Transverse colon (tissue), 4 donors: Measurements from ENCODE around the gene DVL1. TPM values are rescaled to one million over a fixed set of nuclear protein-coding genes. Genes with fewer than 3 reads are reported as not detected.

Source experiments
- DNase-seq: peaks from one replicate; pipeline ENCODE4 v3.0.0-alpha.2; 2019
- H3K27ac ChIP-seq, 4 donors: fragments of 200-600 bp; sonication (generic); 2 replicates each; pipeline ENCODE4 v1.5.1; 2016 to 2018; ENCODE audit warnings: inconsistent platforms in 4 of 4
- H3K27me3 ChIP-seq: fragments of 200-600 bp; sonication (generic); 2 replicates; pipeline ENCODE4 v1.5.1; 2017; ENCODE audit warnings: inconsistent platforms
- H3K36me3 ChIP-seq, 4 donors: fragments of 200-600 bp; sonication (generic); 2 replicates each; pipeline ENCODE4 v1.5.1; 2017 to 2019; ENCODE audit warnings: inconsistent platforms in 4 of 4
- H3K4me1 ChIP-seq, 4 donors: fragments of 200-600 bp; sonication (generic); 2 replicates each; pipeline ENCODE4 v1.5.1; 2017 to 2020; ENCODE audit warnings: inconsistent platforms in 4 of 4
- H3K4me3 ChIP-seq, 4 donors: fragments of 200-600 bp; sonication (generic); 1 replicate in 1 of 4; 2 replicates in 3 of 4; pipeline versions ENCODE4 v1.5.1 to v1.6.1; 2017 to 2019; ENCODE audit warnings: inconsistent platforms in 4 of 4
- H3K9me3 ChIP-seq, 2 donors: fragments of 200-600 bp; sonication (generic); 2 replicates each; pipeline ENCODE4 v1.5.1; 2017 to 2019; ENCODE audit warnings: inconsistent platforms in 2 of 2
- EP300 ChIP-seq: sonication (generic); formaldehyde crosslinking; IDR thresholded peaks from one replicate; pipeline ENCODE4 v1.6.1; 2017; ENCODE audit warnings: antibody characterized with exemption, low read depth
- POLR2A ChIP-seq: fragments of 450-650 bp; IDR thresholded peaks from one replicate; pipeline ENCODE4 v1.6.1; 2016; ENCODE audit warnings: antibody characterized with exemption, mild to moderate bottlenecking, moderate library complexity
- POLR2AphosphoS5 ChIP-seq, 3 donors: sonication (generic); formaldehyde crosslinking; IDR thresholded peaks; one replicate each; pipeline ENCODE4 v1.6.1; 2016; ENCODE audit warnings: antibody characterized with exemption in 3 of 3
- WGBS, 2 donors: methylation state at CpG; one replicate each; pipeline ENCODE4 v1.1.5; 2018; ENCODE audit warnings: low coverage in 1 of 2; 5-methylcytosine and 5-hydroxymethylcytosine counted together
- in situ Hi-C, 4 donors: fragments of 200-750 bp; cut with MboI; loops; one replicate each; pipeline versions ENCODE4 v1.15.0 to v1.15.1; 2017; ENCODE audit warnings: low sequenced_read_pairs in 3 of 4, low pct_ligation_motif_present in 1 of 4, low pct_unique_long_range_greater_than_20kb in 1 of 4
- intact Hi-C: fragments of 100-400 bp; cut with DNase I; formaldehyde crosslinking; loops from one replicate; pipeline ENCODE4 v1.15.1; 2023; ENCODE audit warnings: low total_unique reads
- total RNA-seq, 4 donors: library from RNA; depleted of rRNA; stranded (reverse); fragments of >200 nt; gene quantifications; one replicate each; pipeline ENCODE4 v1.1.0, GENCODE V29; 2016
- TF ChIP-seq, protein P1 (sequence below), 5 experiments: fragments of 200-600 bp in 3 of 5; fragments of 450-650 bp in 2 of 5; sonication (generic) in 3 of 5; IDR thresholded peaks; 1 replicate in 2 of 5; 2 replicates in 3 of 5; pipeline ENCODE4 v1.5.1; 2016 to 2017; ENCODE audit warnings: antibody characterized with exemption in 5 of 5, inconsistent platforms in 3 of 5, mild to moderate bottlenecking in 2 of 5, moderate library complexity in 1 of 5

Gene DVL1
- total RNA-seq, 4 donors from 2014 or later = 103 to 182 (median 115) TPM

DNA sequence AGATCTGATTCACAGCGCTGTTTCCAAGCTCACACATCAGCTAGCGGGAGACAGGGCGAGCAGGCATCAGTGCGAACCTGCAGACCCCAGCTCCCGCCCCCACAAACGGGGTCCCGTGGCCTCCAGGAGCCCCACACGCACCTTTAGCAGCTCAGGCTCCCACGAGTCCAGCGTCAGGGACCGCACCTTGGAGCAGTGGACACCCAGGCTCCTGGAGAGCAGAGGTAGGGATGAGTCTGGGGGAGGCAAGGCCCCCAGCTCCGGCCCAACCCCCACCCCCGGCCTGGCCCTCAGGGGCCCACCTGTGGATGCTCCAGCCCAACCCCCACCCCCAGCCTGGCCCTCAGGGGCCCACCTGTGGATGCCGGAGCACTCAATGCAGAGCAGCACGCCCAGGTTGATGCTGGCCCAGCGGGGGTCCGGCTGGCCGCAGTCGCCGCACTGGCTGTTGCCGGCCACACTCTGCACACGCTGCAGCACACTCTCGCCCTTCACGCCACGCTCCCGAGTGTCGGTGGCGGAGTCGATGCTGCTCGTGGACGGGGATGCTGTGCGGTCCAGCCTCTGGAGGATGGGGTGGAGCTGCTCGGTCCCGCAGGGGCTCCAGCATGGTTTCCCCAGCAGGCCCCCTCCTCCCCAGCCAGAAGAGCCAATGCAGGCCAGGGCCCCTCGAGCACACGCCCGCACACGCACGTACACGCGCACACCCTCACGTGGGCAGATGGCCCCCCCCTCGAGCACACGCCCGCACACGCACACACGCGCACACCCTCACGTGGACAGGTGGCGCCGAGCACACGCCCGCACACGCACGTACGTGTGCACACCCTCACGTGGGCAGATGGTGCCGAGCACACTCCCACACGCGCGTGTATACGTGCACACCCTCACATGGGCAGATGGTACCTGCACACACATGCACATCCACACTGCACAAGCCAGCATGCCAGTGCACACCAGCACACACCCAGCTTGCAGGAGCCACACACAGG lies 52.9 kb downstream of the DVL1 start:
- TF ChIP-seq, protein P1, sequence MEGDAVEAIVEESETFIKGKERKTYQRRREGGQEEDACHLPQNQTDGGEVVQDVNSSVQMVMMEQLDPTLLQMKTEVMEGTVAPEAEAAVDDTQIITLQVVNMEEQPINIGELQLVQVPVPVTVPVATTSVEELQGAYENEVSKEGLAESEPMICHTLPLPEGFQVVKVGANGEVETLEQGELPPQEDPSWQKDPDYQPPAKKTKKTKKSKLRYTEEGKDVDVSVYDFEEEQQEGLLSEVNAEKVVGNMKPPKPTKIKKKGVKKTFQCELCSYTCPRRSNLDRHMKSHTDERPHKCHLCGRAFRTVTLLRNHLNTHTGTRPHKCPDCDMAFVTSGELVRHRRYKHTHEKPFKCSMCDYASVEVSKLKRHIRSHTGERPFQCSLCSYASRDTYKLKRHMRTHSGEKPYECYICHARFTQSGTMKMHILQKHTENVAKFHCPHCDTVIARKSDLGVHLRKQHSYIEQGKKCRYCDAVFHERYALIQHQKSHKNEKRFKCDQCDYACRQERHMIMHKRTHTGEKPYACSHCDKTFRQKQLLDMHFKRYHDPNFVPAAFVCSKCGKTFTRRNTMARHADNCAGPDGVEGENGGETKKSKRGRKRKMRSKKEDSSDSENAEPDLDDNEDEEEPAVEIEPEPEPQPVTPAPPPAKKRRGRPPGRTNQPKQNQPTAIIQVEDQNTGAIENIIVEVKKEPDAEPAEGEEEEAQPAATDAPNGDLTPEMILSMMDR (IDR thresholded peaks at IDR 0.05) = no peak
- TF ChIP-seq EP300 = no peak
- no peak for TF ChIP-seq POLR2AphosphoS5 (IDR thresholded peaks at IDR 0.05)
- TF ChIP-seq POLR2A = no peak
- intact Hi-C loops = no loop called here
- H3K36me3 ChIP-seq = no peaks in the 10 kb centered on the region
- no peak overlapping the region for H3K4me3 ChIP-seq
- WGBS, 2 donors = 94% methylated on average over 44 of the region's 62 CpGs; no CpG with 5 or more reads in 1 of the 2 donors
- peaks cover 0 to 4% (median 3%) of the 10 kb centered on the region in 4 donors for H3K4me1 ChIP-seq
- in situ Hi-C loops = no loop called here
- no peak for DNase-seq
- H3K27ac ChIP-seq = no peak overlapping the region
- no peaks in the 10 kb centered on the region for H3K27me3 ChIP-seq
- no peaks in the 10 kb centered on the region for H3K9me3 ChIP-seq

DNA sequence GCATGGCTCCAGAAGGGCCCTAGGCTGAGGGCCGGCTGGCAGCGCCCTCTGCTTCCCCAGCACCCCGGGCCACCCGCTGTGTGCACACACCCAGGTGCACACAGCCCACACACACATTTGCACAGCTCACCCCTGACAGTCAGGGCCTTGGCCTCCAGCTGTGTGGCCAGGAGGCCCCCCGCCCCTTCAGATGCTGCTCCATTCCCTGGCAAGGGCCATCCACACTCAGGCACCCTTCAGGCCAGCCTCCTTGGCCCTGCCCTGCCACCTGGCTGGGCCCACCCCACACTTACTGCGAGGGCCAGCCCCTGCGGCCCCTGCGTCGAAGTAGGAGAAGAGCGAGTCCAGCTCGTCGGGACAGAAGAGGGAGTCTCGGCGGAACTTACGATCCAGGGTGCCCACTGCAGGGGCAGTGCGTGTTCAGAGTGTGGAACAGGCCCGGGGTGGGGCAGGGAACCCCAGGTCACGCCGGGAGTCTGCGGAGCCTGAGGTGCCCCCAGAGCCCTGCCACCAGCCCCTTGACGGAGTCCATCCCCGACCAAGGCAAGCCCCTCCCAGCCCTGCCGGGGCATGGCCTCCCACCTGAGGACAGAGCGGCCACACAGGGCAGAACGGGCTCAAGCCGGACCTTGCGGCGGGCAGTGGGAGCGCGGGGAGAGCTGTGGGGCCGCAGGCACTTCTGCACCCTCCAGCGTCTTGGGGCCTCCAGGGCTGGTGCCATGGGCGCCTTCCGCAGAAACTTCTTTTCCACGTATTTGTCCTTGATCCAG lies 53.9 kb downstream of the DVL1 start:
- in situ Hi-C loops = no loop called here
- no peak overlapping the region for H3K27ac ChIP-seq
- no peaks in the 10 kb centered on the region for H3K9me3 ChIP-seq
- intact Hi-C loops = no loop called here
- no peaks in the 10 kb centered on the region for H3K36me3 ChIP-seq
- H3K27me3 ChIP-seq = no peaks in the 10 kb centered on the region
- no peak for DNase-seq
- TF ChIP-seq POLR2AphosphoS5 (IDR thresholded peaks at IDR 0.05) (no peak), EP300 (no peak), POLR2A (no peak)
- TF ChIP-seq, protein P1 (IDR thresholded peaks at IDR 0.05) = no peak
- peaks cover 0 to 12% (median 10%) of the 10 kb centered on the region in 4 donors for H3K4me1 ChIP-seq
- WGBS, 2 donors = 96 to 100% methylated on average over 1 to 31 of the region's 35 CpGs
- H3K4me3 ChIP-seq = no peak overlapping the region

DNA sequence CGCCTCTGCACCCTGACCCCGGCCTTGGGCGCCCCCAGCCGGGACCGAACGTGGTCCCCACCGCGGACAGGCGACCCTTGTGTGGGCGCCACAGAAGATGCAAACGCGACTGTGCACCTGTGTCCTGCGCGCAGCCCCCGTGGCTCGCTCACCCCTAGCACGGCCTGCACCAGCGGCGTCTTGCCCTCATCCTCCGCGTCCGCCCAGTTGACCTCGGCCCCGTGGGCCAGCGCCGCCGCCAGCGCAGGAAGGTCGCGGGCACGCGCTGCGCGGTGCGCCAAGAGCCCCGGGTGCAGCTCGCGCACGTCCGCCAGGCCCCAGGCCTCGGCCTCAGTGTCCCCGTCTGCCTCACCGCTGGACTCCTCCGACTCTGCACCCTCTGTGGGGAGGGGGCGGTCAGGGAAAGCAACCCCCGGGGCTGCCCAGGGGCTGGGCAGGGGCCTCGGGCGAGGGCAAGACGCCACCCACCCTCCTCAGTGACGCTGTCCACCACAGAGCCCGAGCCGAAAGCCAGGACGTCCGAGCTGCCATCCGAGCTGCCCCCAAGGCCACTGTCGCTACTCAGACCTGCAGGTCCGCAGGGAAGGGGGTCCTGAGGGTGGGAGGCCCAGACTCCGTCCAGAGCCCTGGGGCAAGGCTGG lies 54.8 kb downstream of the DVL1 start:
- TF ChIP-seq POLR2AphosphoS5 (IDR thresholded peaks at IDR 0.05) (no peak), EP300 (no peak), POLR2A (no peak)
- TF ChIP-seq, protein P1 (IDR thresholded peaks at IDR 0.05) = no peak
- H3K27ac ChIP-seq = no peak overlapping the region
- 96% methylated on average over 51 of the region's 58 CpGs; no CpG with 5 or more reads in 1 of the 2 donors for WGBS, 2 donors
- no peak for DNase-seq
- no peaks in the 10 kb centered on the region for H3K27me3 ChIP-seq
- intact Hi-C loops (no loop called here), in situ Hi-C loops (no loop called here)
- H3K9me3 ChIP-seq = no peaks in the 10 kb centered on the region
- peaks cover 0 to 12% (median 10%) of the 10 kb centered on the region in 4 donors for H3K4me1 ChIP-seq
- H3K36me3 ChIP-seq = no peaks in the 10 kb centered on the region
- no peak overlapping the region for H3K4me3 ChIP-seq
